Measurements from ENCODE around the gene MS4A5.

The MS4A5 gene

DNA sequence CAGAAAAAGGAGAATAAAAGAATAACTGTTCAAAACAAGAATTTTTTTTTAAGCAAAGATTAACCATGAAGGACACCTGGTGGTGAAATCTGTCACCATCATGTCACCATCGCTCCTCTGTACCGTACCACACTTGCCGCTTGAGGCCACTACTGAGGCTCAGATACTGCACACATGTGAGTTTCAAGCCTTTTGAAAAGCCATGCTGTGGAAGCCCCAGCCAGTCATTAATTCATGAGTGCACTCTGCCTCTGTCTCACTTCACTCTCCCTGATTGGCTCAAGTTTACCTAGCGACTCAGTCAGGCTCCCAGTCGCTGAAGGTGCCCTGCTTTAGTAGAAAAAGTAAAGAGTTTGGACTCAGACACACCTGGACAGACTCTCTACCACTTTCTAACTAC lies 56.6 kb downstream of the MS4A5 start:
- DNase-seq: no peak

- DNase-seq: no peak
These were observed 63.2 kb downstream of the MS4A5 start, which contains the start of gene MS4A12 for GRCh38 chr11:60492488-60493009. Gene MS4A12, plus strand, starts transcription at chr11:60492778. Its CDS starts 4,541 bp downstream, at chr11:60497319.

- DNase-seq: no peak
These were observed 64.1 kb downstream of the MS4A5 start for GRCh38 chr11:60493454-60493853.

All from SIG-M5 (cell line).